Stimulated activated CD4-positive, alpha-beta T cell treated with anti-CD3 and anti-CD28 coated beads, Interleukin-12 subunit alpha, Interleukin-12 subunit beta, amount 100 ng/mL, for 4 hours (primary cell): ENCODE measurements around the gene SIPA1.

Source experiments
- DNase-seq: peaks from one replicate; pipeline ENCODE4 v3.0.0-alpha.2; 2020

Gene SIPA1, protein sequence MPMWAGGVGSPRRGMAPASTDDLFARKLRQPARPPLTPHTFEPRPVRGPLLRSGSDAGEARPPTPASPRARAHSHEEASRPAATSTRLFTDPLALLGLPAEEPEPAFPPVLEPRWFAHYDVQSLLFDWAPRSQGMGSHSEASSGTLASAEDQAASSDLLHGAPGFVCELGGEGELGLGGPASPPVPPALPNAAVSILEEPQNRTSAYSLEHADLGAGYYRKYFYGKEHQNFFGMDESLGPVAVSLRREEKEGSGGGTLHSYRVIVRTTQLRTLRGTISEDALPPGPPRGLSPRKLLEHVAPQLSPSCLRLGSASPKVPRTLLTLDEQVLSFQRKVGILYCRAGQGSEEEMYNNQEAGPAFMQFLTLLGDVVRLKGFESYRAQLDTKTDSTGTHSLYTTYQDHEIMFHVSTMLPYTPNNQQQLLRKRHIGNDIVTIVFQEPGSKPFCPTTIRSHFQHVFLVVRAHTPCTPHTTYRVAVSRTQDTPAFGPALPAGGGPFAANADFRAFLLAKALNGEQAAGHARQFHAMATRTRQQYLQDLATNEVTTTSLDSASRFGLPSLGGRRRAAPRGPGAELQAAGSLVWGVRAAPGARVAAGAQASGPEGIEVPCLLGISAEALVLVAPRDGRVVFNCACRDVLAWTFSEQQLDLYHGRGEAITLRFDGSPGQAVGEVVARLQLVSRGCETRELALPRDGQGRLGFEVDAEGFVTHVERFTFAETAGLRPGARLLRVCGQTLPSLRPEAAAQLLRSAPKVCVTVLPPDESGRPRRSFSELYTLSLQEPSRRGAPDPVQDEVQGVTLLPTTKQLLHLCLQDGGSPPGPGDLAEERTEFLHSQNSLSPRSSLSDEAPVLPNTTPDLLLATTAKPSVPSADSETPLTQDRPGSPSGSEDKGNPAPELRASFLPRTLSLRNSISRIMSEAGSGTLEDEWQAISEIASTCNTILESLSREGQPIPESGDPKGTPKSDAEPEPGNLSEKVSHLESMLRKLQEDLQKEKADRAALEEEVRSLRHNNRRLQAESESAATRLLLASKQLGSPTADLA

DNA sequence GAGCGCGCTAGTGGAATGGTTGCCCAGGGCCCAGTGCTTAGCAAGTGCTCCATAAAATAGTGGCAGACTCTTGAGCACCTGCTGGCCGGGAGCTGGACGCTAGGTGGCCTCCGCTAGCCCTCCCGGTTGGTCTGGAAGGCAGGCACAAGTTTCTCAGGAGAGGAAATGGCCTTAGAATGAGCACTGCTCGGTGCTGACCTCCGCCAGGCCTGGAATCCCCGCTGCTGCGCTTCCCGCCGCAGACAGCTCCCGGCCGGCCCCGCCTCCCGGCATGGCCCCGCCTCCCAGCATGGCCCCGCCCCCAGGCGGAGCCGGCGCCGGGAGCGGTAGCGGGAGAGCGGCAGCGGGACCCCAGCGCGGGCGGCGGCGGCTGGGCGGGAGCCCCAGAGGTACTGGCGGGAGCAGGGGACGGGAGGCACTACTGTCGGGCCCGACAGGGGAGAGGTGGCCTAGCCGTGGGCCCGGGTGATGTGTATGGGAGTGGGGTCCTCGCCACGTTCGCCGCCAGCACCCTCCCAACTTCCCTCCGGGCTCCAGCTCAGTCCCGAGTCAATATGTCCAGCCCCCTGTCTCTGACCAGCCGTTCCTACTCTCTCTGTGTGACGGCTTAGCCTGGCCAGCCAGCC lies at the start of gene SIPA1:
SIPA1 (plus strand) TSS at position 308 of the 626 bp plus-strand sequence. CDS start 2,821 bp downstream, outside the sequence.
- DNase-seq, result peak; percentile 79

DNA sequence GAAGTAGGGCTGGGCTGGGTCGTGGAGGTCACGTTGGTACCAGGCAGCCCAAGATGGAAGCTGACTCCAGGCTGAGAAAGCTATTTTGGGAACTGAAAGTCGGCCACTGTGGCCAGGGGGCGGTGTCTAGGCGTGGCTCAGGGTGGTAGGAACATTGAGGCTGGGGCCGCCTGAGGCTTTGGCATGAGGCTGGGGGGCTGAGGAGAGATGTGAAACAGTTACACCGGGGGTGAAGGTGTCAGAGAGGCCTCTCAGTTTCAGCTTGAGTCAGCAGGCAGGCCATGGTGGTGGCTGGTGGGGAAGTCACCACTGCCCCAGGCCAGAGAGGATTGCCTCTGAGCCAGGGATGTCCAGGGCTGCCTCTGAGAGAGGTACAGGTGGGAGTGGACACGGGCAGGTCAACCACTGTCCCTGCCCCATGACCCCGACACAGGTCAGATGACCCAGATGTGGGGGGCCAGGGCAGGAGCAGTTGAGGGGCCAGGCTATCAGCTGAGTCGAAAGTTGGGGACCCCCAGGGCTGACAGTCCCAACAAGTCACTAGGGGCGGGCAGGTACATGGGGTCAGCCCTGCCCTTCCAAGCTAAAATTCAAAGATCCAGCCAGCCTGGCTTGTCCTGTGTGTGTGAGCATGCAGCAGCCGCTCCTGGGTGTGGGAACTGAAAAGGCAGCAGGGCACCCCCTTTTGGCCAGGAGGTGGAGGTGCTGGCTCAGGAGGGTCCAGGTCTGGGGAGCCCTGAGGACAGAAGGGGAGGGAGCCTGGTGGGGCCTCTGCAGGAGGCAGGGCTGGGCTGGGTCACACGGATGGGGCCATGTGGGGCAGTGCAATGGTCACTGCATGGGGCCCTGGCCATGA lies 49.5 kb upstream of the SIPA1 start:
- DNase-seq, result peak; percentile 62

DNA sequence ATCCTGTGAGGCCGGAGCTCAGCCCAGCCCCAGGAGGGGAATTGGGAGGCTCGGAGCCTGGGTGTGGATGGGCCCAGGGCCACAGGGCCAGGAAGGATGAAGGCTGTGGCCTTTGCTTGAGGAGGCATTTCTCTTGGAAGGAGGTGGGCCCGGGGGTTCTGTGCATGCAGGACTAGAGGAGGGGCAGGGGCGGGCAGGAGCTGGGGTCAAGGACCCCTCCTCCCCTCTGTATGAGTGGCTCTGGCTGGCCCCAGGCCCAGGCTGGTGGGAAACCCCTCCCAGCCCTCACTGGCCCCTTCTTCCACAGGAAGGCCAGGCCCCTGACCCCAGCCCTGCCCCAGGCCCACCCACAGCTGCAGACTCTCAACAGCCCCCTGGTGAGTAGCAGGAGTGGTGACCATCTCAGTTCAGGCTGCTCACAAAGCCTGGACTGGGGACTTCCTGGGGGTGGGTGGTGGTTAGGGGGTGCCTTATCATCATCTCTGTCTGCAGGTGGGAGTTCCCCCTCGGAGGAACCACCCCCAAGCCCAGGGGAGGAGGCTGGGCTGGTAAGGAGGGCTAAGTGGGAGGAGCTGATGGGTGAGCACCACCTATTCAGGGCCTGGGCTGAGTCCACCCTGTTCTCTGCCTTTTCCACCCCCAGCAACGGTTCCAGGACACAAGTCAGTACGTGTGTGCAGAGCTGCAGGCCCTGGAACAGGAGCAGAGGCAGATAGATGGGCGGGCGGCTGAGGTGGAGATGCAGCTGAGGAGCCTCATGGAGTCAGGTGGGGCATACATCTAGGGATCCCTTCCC lies 48.3 kb upstream of the SIPA1 start:
- no peak for DNase-seq

DNA sequence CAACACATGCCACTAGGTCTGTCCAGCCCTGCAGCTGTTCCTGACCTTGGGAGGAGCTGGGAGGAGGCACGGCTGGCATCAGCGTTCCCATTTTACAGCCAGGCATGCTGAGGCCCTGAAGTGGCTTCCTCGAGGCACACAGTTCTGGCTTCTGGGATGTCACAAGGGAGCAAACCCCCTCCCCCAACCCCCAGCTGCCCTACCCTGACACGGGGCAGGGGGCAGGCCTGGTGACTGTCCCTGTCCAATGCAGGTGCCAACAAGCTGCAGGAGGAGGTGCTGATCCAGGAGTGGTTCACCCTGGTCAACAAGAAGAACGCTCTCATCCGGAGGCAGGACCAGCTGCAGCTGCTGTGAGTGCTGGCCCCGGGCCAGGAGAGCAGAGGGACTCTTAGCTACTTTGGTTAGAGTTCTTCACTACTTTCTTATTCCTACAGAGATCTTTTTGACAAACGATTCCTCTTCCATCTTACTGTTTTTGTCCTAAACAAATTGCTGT lies 47.6 kb upstream of the SIPA1 start:
- DNase-seq, result no peak

DNA sequence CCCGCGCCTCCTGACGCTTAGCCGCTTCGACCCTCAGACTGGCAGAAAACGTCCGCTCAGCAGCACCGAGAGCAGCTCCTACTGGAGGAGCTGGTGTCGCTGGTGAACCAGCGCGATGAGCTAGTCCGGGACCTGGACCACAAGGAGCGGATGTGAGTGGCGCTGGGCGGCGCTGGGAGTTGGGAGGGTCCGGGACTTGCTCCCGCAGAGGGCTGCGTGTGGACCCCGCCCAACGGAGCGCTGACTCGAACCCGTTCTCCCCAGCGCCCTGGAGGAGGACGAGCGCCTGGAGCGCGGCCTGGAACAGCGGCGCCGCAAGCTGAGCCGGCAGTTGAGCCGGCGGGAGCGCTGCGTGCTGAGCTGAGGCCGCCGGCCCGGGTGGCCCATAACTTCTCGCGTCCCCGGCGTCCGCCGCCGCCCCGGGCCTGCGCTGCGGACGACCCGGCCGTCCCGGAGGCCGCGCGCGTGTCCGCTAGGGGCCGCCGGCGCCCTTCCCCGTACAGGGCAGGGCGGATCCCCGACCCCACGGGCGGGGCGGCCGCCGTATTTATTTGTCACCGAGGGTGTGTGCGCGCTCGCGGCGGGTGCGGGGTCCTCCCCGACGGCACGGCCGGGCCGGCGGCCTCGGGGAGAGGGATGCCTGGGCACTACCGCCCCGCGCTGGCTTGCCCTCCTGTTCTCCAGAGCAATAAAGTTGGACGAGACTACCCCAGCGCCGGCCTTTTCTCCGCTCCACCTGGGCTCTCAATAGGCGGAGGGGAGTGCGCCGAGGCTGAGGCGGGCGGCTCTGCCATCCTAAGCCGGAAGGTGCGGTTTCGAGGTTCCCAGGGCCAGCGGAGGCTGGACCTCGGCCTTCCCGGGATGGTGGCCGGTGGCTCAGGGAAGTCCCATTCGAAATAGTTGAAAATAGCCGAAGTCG lies 45.7 kb upstream of the SIPA1 start:
- no peak for DNase-seq

DNA sequence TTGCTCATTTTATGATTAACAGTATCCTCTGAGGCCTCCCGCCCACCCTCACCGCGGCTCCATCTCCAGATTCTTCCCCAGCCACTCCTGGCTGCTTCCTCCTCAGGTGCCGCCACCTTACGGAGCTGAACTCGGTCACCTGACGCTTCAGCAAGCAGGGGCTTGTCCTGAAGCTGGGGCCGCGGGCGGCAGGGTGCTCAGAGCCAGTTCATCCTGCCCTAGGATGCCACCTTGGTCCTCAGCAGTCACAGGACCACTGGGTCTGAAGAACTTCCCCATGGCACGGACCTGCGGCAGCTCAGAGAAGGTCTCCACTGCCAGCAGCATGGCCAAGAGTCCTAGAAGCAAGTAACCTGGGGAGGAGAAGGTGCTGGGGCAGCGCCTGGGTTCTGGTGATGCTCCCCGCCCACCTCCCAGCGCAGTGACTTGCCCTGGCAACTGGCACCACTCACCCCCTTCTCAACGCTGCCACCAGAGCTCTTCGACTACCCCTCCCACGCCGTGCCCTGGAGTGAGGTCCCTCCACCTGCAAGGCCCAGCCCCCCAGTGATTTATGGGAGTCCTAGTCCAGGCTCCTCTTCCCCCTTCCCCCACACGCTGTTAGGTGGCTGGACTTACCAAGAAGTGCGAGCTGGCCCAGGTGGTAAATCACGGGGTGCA lies 44.9 kb upstream of the SIPA1 start:
- DNase-seq, result no peak

DNA sequence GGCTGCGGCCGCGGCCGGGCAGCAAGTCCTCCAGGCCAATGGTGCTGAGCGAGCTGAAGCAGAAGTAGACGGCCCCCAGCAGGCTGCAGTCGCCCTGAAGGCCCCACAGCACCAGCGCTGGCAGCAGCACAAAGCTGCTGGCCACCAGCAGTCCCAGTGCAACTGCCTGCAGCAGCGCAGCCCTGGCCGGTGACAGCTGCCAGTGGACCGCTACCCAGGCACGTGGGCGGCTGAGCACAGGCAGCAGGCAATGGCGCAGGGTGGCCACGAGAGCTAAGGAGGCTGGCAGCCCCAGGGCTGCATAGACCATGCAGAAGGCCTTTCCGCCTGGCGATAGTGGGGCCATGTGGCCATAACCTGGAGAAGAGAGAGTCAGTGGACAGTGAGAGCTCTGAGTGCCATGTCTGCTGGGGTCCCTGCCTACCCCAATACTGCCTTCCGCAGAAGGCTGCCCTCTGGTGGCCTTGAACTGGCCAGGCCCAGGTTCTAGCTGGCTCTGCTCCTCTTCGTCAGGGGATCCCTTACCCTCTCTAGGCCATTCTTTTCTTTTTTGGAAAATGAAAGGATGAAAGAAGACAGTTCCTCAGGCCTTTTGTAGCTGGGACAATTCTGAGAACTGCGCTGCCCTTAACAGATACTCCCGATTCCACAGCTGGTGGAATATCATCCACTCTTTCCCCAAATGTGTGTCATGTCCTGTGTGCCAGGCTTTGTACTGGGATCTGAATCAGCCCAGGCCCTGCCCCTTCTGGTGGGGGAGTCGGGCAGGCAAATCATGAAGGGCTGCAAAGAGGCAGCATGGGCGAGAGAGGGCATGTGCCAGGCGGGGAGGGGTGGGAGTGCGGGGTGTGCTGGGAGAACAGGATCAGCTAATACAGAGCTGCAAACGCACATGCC lies 44.1 kb upstream of the SIPA1 start:
- no peak for DNase-seq

DNA sequence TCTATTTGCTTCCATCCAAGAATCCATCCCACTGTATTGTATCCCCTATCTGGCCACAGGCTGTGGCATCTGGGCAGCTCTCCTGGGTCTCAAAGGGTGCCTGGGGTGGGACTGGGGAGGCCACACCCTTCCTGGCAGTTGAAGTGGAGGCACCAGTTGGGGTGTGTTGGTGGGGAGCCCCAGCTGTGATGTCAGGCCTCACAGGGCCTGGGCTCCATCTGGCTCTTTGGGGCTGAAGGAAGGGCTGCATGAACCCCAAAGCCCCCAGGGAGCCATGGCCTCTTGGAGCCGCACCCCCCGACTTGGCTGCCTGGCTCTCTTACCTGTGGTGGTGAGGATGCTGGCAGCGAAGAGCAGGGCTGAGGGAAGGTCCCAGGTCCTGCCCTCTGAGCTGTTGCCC lies 42.8 kb upstream of the SIPA1 start:
- DNase-seq, result no peak

DNA sequence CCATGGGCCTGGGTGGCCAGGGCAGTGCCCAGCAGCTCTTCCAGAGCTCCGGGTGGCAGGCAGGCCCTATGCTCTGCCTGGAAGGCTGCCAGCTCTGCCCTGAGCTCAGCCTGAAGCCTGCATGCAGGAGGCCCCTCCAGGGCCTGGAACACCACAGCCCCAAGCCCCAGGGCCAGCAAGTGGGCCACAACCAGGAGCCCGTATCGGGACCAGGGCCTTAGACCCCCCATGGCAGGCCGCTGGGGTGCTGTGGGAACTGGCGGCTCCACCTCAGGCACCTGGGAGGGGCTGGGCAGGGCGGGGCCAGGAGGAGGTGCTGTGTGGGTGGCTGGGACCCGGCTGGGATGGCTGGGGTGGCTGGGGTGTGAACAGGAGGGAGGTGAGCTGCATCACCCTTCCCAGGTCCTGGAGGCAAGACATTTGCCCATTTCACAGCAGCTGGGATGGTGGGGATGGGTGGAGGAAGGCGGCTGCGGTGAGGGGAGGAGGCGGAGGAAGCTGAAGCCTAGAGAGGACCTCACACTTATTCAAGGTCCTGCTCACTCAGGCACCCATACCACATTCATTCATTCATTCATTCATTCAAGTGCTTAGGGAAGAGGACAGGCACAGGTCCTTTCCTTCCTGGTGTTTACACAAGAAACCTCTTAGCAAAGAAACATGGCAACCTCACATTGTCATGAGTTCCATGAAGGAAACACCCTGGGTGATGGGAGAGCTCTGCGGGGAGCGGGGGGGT lies 42.2 kb upstream of the SIPA1 start, which contains the start of gene KCNK7:
KCNK7 (minus strand) TSS at position 258 of the 739 bp plus-strand sequence; CDS start at position 230, 28 bp downstream.
- DNase-seq, result no peak

DNA sequence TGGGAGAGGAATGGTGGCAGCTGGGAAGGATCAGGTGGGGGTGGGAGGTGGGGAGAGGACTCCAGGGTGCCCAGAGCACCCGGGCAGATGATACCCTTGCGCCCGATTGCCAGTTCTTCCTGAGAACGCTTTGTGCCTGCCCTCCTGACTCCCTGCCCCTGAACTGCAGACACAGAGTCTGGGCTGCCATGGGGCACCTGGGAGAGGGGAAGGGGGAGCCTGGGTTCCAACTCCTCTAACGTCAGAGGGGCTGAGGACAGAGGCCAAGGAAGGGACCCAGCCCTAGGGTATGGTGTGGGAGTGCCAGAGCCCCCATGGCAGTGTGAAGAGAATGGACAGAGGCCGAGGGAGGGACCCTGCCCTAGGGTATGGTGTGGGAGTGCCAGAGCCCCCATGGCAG lies 41.4 kb upstream of the SIPA1 start:
- DNase-seq, result no peak

DNA sequence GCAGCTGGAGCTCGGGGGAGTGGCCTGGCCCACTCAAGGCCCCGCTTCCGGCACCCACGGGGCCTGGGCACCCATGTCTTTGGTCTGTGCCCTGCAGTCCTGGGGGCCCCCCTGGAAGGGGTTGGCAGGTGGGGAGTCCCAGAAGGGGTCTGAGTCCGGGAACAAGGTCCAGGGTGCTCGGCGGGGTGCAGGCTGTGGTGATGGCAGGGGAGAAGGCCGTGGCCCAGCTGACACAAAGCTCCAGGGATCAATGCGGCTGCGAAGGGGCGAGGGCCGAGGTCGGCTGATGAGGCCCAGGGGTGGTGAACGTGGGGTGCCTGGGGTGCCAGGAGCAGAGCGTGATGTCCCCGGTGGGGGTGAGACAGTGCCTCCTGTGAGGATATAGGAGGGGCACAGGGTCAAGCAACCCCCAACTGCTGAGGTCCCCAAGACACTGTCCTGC lies 39.6 kb upstream of the SIPA1 start:
- no peak for DNase-seq

DNA sequence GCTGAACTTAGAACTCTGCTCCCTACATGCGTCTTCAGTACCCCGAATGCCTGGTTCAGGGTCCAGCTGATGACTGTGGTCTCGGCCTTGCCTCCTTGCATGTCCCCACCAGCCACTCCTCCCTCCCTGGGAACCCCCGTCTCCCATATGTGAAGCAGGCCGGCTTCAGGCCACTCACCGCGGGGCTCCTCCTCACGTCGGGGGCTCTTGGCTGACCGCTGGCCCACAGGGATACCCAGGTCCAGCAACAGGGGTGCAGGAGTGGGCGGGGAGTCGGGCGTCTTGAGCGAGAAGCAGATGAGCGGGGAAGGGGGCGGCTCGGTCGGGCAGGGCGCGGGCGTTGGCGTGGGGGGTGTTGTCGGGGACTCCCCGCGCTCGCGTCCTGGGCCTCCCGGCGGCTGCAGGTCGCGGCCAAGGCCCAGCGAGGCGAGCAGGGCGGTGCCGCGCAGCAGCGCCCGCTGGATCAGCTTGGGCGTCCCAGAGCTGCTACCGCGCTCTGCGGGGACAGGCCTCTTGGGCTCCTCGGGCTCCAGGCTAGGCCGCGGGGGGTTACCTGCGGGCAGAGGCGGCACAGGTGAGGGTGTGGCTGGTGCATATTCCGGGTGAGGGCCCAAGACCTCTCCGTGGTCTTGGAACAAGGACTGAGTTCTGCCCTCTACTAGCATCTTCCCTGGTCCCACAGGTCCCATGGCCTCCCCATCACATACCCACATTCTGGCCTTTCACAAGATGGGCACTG lies 38.5 kb upstream of the SIPA1 start:
- DNase-seq, result no peak

DNA sequence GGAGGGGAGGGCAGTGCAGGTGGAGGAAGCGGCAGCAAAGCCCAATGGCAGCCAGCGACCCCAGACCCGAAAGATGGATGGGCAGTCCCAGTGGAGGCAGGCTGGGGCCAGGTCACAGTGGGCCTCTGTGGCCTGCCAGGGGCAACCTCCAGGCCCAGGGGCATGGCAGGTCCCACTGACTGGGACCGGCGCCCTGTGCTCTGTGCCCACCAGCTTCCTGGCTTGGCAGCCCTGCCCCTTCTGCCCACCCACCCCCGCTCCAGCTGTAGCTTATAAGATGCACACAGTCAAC lies 38.0 kb upstream of the SIPA1 start:
- no peak for DNase-seq

DNA sequence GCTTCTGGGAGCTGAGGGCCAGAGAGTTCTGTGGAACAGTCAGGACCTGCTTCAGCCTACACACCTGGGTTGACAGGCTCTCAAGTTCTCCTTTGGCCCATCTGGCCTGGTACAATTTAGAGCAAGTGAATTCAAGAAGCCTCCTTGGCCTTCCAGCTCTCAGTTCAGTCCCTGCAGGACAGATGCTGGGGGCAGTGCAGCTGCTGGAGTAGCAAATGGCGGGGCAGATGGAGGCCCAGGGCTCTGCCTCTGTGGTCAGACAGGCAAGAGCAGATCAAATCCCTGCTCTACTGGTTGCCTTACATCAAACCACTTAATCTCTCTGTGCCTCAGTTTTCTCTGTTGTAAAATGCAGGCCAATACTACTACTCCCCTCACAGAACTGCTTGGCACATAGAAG lies 33.6 kb upstream of the SIPA1 start:
- no peak for DNase-seq

DNA sequence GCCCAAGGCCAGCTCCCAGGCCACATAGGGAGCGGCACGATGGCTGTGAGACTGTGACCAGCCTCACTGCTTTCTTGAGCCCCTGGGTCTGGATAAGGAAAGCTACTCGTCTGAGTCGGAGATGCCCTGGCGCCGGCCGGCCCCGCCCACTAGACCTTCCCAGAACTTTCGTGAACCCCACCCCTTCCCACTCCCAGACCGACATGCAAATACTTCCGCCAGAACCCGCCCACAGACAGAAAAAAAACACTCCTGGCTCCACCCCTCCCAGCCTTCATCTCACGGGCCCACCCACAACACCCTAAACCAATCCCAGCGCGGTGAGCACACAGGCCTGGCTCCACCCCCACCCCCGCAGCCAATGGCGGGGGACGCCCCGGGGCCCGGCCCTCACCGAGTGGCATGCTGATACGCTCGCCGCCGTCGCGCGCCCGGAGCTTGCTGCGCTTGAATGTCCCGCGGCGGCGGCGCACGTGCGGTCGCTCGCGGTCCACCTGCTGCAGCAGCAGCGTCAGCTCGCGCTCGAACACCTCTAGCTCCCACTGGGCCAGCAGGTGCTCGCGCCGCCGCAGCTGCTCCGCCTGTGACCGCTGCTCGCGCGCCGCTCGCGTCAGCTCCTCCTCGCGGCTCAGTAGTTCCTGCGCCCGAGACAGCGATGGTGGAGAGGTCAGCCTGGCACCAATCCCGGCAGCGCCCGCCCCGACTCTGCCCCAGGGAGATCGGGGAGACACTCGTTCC lies 30.9 kb upstream of the SIPA1 start:
- no peak for DNase-seq
